Fibroblast of villous mesenchyme (primary cell): Measurements from ENCODE around the gene TMEM106C. TPM values are rescaled to one million over a fixed set of nuclear protein-coding genes. Genes with fewer than 3 reads are reported as not detected.
A peak's percentile ranks its signal among the peaks of the same experiment; 100 is the strongest.

ENCODE experiments used
- DNase-seq: peaks from one replicate; pipeline ENCODE4 v3.0.0-alpha.2; 2010; ENCODE audit warnings: low read depth
- H3K4me3 ChIP-seq: 2 replicates; pipeline ENCODE4 v1.5.1; 2011; ENCODE audit warnings: low read depth, mild to moderate bottlenecking, low read length
- total RNA-seq: library from RNA; depleted of rRNA; stranded (reverse); fragments of >200 nt; gene quantifications from 2 replicates; pipeline ENCODE4 v1.2.3, GENCODE V29; 2012
- TF ChIP-seq, protein P1 (sequence below): IDR thresholded peaks from 2 replicates; pipeline ENCODE4 v1.5.1; 2012; ENCODE audit warnings: low read depth, mild to moderate bottlenecking, low read length; ENCODE audit not compliant: insufficient read depth

The TMEM106C gene
- total RNA-seq, 1 donor: 100 TPM

- no peak for DNase-seq
Measured at GRCh38 chr12:47964106-47964728, 821 bp downstream of the TMEM106C start.

DNA sequence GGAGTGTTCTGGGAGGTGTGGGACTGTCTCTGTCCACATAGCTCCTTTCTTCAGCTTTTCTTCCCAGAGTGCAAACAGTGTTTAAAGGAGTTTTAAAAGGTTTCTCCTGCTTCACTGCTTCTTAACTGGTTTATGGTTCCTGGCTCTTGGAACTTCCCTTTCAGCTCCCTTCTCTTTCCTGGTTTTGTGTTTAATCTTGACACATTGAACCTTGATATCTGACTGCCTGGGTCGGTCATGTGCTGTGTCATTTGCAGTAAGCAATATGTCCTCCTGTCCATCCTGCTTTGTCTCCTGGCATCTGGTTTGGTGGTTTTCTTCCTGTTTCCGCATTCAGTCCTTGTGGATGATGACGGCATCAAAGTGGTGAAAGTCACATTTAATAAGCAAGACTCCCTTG is 2.2 kb downstream of the TMEM106C start:
- TF ChIP-seq, protein P1, sequence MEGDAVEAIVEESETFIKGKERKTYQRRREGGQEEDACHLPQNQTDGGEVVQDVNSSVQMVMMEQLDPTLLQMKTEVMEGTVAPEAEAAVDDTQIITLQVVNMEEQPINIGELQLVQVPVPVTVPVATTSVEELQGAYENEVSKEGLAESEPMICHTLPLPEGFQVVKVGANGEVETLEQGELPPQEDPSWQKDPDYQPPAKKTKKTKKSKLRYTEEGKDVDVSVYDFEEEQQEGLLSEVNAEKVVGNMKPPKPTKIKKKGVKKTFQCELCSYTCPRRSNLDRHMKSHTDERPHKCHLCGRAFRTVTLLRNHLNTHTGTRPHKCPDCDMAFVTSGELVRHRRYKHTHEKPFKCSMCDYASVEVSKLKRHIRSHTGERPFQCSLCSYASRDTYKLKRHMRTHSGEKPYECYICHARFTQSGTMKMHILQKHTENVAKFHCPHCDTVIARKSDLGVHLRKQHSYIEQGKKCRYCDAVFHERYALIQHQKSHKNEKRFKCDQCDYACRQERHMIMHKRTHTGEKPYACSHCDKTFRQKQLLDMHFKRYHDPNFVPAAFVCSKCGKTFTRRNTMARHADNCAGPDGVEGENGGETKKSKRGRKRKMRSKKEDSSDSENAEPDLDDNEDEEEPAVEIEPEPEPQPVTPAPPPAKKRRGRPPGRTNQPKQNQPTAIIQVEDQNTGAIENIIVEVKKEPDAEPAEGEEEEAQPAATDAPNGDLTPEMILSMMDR: no peak
- DNase-seq: no peak

More at GRCh38 chr12:47964106-47964728, 821 bp downstream of the TMEM106C start:
- TF ChIP-seq, protein P1: no peak
- peak overlapping the region; percentile 95 for H3K4me3 ChIP-seq

GRCh38 chr12:47967461-47968321 is 4.3 kb downstream of the TMEM106C start:
- TF ChIP-seq, protein P1: no peak
- H3K4me3 ChIP-seq: no peak overlapping the region
- peak; percentile 48 for DNase-seq

More for the DNA sequence above, 2.2 kb downstream of the TMEM106C start:
- H3K4me3 ChIP-seq: no peak overlapping the region

DNA sequence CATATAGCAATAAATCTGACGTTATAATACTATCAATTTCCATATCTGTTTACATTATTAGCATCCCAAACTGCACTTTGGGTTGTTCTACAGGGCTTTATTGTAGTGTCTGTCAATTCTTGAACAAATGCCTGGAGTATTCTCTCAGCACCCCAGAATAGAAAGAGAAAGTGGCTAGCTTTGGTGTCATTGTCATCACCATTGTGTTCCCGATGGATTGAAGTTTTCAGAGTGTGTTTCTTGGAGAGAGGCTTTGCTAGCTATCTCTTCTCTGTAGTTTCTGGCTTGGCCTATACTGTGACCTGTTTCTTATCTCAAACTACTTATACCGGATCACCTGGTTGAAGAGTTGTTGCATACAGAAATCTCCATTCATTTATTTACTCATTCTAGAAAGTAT is 6.4 kb downstream of the TMEM106C start:
- no peak overlapping the region for H3K4me3 ChIP-seq
- TF ChIP-seq, protein P1: no peak
- no peak for DNase-seq

DNA sequence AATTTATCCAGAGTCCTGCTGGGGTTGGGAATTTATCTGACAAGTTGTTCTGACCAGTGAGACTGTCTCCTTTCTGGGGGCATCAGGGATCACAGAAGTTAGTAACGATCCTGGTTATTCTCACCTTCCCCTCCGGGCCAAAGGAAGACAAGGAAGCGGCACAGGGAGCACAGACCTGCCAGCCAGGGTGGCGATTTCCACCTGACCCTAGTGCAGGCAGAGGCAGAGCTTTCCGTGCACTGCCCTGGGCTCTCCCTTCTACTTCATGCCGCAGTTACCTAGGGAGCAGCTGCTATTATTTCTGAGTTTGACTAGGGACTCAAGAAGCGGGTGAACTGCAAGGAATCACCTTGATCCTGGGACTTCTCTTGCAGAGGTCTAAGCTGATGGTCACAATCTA is 7.4 kb downstream of the TMEM106C start:
- no peak for DNase-seq
- no peak overlapping the region for H3K4me3 ChIP-seq
- TF ChIP-seq, protein P1: no peak

GRCh38 chr12:47972895-47973294 is 9.5 kb downstream of the TMEM106C start:
- H3K4me3 ChIP-seq: no peak overlapping the region
- no peak for DNase-seq
- TF ChIP-seq, protein P1: no peak
